GM19395 (cell line): ENCODE data around the gene TRIM13.
"Not testable (repeated sequence)": the region's sequence is repeated elsewhere in the genome, so short reads cannot be mapped to it uniquely, and the experiment has no call there.

Experiments used
- ATAC-seq: cut with Tn5 transposase; IDR thresholded peaks from one replicate; pipeline ENCODE4 v1.9.1; 2021; ENCODE audit warnings: mild to moderate bottlenecking, moderate library complexity; ENCODE audit not compliant: unreplicated experiment

The TRIM13 gene, protein sequence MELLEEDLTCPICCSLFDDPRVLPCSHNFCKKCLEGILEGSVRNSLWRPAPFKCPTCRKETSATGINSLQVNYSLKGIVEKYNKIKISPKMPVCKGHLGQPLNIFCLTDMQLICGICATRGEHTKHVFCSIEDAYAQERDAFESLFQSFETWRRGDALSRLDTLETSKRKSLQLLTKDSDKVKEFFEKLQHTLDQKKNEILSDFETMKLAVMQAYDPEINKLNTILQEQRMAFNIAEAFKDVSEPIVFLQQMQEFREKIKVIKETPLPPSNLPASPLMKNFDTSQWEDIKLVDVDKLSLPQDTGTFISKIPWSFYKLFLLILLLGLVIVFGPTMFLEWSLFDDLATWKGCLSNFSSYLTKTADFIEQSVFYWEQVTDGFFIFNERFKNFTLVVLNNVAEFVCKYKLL

GRCh38 chr13:49996951-49997895, at the start of gene TRIM13:
TRIM13 (plus strand) TSS chr13:49997042; CDS start chr13:50011941, 14,899 bp downstream.
- ATAC-seq, result peak; percentile 78

- ATAC-seq, result not testable (repeated sequence)
Observed at GRCh38 chr13:49948777-49949270, 48.0 kb upstream of the TRIM13 start.

DNA sequence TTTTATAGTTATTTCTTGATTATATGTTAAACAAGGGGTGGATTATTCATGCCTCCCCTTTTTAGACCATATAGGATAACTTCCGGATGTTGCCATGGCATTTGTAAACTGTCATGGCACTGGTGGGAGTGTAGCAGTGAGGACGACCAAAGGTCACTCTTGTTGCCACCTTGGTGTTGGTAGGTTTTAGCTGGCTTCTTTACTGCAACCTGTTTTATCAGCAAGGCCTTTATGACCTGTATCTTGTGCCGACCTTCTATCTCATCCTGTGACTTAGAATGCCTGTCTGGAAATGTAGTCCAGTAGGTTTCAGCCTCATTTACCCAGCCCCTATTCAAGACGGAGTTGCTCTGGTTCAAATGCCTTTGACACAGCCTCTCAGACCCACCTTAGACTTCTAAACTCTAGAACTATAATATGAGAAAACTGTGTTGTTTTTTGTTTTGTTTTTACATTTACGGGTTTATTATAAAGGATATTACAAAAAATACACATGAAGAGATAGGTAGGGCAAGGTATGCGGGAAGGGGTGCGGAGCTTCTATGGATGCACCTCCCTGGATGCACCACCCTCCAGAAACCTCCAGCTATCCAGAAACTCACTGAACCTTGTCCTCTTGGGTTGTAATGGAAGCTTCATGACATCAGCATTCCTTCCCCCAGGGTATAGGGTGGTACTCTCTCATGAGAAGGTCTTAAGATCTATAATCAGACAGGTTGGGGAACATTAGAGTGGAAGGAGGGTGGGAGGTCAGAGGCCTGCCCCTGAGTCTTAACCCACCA, 44.9 kb upstream of the TRIM13 start:
- no peak for ATAC-seq

DNA sequence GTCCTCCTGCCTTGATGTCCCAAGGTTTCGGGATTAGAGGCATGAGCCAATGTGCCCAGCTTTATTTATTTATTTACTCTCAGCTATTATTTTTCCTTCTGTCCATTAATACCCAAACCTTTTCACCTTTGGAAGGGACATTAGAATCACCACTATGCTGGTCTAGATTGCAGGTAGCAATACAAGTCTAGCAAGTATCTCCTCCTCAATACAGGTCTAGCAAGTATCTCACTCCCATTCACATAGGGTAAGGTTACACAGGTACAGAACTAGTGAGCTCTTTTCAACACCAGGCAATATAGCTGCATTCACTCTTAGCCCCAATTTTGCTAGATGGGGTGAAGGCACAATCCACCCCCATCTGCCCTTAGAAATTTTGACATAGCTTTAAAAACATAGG, 43.3 kb upstream of the TRIM13 start:
- no peak for ATAC-seq

DNA sequence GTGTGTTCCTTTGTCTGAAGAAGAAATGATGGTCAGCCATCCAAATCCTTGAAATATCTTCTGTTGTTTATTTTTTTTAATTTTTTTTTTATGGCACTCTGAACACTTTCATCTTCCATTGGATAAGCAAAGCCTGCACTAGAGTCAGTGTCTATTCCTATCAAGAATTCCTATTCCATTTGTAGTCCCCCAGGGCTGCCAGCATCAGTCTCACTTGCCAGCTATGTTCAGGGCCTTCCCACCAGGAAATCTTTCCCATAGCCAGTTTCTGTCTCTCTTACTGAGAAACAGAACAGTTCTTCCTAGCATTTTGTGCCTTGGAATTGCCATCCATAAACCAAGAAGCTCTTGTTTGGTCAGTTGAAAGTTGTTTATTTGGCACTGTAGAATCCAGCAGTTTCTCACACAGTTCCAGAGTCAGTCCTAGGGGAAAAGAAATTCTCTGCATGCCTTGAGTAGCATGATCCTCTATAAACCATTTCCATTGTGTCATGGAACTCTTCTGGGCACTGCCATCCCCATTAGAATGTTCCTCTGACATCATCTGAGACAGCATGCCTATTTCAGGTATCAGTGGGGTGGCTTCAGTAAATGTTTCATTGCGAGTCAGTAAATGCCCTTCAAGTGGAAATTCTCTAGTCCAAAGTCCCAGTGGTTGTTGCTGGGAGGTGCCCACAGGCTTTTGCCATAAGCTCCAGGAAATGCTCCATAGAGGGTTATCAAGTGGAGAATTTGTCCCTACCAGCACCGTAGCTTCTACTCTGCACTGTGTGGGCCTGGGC, 42.0 kb upstream of the TRIM13 start:
- no peak for ATAC-seq

DNA sequence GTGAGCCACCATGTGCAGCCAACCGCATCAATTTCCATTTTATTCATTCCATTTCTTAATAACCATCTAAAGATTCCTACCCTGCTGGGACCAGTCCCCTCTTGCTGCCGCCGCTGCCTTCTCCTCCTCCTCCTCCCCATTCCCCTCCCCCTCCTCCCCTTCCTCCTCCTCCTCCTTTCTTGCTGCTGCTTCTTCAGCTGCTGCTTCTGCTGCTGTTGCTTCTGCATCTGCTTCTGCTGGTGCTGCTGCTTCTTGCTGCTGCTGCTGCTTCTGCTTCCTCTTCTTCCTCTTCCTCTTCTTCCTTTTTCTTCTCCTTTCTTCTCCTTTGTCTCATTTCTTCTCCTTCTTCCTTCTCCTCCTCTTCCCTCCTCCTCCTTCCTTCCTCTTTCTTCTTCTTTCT, 40.7 kb upstream of the TRIM13 start:
- no peak for ATAC-seq

DNA sequence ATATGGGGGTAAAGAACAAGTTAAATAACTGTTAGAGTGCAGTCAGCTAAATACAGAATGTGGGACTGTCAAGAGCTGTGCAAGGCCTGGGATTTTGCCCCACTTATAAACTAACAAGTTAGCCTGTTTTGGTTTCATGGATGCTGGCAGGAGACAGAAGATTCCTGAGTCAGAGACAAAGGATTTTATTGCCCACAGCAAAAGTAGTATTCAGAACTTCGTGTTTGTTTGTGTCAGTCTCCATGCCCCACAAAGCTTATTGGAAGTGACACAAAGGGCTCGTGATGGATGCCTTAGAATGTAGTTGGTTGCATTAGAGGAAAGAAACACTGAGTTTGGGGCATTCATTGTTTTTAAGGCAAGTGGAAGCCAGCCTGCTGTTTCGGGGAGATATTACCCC, 38.5 kb upstream of the TRIM13 start:
- no peak for ATAC-seq

DNA sequence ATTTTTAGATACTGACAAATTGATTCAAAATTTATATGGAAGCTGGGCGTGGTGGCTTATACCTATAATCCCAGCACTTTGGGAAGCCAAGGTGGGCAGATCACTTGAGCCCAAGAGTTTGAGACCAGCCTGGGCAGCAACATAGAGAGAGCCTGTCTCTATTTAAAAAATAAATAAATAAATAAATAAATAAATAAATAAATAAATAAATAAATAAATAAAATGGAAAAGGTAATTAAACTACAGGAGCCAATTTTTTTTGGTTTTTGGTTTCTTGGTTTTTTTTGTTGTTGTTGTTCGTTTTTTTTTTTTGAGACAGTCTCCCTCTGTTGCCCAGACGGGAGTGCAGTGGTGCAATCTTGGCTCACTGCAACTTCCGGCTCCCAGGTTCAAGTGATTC, 29.4 kb upstream of the TRIM13 start:
- ATAC-seq, result no peak

GRCh38 chr13:49972709-49973108, 24.1 kb upstream of the TRIM13 start:
- ATAC-seq, result no peak

DNA sequence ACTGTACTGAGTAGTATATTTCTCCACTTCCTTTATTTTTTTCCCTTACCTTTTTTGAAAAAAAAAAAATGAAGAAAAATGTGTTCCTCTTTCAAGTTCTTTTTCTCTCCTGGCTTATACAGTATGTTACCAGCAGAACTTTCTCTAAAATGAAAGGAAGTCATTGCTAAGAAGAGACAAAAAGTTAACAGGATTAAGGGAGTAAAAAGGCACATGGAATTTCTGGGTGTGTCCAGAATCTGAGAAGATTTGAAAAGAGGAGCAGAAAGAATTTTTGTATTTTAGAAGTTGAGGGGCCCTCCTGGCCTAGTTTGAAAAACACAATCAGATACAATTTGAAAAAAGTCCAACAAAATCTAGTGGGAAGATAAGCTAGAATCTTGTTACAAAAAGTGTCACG, 21.0 kb upstream of the TRIM13 start:
- ATAC-seq, result no peak

- ATAC-seq, result peak; percentile 83
Observed at GRCh38 chr13:49976314-49977258, 20.3 kb upstream of the TRIM13 start.

GRCh38 chr13:49977992-49978391, 18.9 kb upstream of the TRIM13 start:
- ATAC-seq, result no peak

- no peak for ATAC-seq
Observed at GRCh38 chr13:49980266-49980665, 16.6 kb upstream of the TRIM13 start.

- ATAC-seq, result no peak
Observed at GRCh38 chr13:49985129-49985528, 11.7 kb upstream of the TRIM13 start.

GRCh38 chr13:49986471-49986870, 10.4 kb upstream of the TRIM13 start:
- no peak for ATAC-seq

DNA sequence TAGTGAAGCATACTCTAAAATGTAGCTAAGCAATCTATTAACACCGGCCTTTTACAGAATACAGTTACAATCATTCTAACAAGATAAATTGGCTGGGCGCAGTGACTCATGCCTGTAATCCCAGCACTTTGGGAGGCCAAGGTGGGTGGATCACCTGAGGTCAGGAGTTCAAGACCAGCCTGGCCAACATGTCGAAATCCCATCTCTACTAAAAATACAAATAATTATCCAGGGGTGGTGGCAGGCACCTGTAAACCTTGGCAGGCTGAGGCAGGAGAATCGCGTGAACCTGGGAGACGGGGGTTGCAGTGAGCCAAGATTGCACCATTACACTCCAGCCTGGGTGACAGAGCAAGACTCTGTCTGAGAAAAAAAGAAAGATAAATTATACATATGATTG, 6.2 kb upstream of the TRIM13 start:
- ATAC-seq, result not testable (repeated sequence)

- no peak for ATAC-seq
Observed at GRCh38 chr13:49993111-49993510, 3.7 kb upstream of the TRIM13 start.

DNA sequence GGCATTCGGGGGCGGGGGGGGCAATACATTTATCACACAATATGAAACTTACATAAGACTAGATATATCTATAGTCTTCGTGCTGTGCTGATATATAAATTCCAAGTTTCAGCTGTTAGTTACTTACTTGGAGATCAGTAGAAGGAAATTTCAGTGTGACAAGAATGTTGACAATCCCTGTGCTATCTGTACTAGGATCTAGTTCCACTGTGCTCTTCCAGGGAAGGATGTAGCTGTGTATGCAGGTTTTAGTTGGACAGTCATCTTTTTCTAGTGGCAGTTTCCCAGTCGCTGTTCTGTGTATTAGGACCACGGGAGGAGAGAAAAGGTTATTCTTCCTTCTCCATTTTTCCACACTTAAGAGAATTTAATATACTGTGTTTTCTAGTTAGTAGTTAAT, 3.2 kb upstream of the TRIM13 start:
- ATAC-seq, result no peak

- no peak for ATAC-seq
Observed at GRCh38 chr13:49995625-49996101, 1.2 kb upstream of the TRIM13 start.
